ENCODE data around the gene ZNF524. TPM values are rescaled to one million over a fixed set of nuclear protein-coding genes. Genes with fewer than 3 reads are reported as not detected.
A peak's percentile ranks its signal among the peaks of the same experiment; 100 is the strongest.

The ZNF524 gene
- total and polyA plus RNA-seq, 9 of the 15 experiments (the other 6 are each of a cell fraction or from before 2014, with no cell fraction given) = 0.08 to 15.6 (median 2.9) TPM

DNA sequence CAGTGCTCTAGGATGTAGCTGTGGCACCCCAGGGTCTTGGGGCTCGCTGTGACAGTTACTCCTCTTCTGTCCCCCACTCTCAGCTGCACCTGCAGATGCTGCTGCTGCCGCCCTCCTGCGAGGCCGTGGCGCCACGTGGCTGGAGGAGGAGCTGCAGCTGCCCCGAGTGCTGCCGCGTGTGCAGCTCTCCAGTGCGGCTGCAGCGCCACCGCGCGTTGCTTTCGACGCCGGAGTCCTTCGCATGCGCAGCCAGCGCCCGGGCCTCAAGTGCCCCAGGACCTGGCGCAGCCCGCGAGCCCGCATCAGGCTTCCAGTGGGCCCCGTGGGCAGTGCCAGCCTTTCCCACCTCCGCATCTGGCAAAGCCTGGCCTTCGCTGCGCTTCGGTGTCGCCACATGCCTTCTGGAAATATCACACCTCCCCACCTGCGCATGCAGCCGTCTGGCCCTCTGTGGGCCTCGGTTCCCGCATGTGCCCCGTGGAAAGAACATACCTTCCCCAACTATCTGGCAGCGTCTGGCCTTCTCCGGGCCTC lies 40.0 kb downstream of the ZNF524 start (continued):
- TF ChIP-seq, protein P1, sequence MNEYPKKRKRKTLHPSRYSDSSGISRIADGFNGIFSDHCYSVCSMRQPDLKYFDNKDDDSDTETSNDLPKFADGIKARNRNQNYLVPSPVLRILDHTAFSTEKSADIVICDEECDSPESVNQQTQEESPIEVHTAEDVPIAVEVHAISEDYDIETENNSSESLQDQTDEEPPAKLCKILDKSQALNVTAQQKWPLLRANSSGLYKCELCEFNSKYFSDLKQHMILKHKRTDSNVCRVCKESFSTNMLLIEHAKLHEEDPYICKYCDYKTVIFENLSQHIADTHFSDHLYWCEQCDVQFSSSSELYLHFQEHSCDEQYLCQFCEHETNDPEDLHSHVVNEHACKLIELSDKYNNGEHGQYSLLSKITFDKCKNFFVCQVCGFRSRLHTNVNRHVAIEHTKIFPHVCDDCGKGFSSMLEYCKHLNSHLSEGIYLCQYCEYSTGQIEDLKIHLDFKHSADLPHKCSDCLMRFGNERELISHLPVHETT (CRISPR knock-in tag; conservative IDR thresholded peaks at IDR 0.05 in 1 of 2, IDR thresholded peaks at IDR 0.05 in 1 of 2) = no peak
- TF ChIP-seq SMAD4 (CRISPR knock-in tag; conservative IDR thresholded peaks at IDR 0.05) (peak; percentile 61), GTF2F1 (IDR thresholded peaks at IDR 0.05; ENCODE audit: low read depth, low read length) (no peak; the same call in 1 of the 2 replicates), KLF1 (tag; IDR thresholded peaks at IDR 0.05) (0 out of 2 replicates have a peak, but pooled peaks have one; percentile 22), MEIS2 (IDR thresholded peaks at IDR 0.05; ENCODE audit: partially characterized antibody) (no peak), SMARCB1 (IDR thresholded peaks at IDR 0.05; ENCODE audit: insufficient read length, low read depth) (no peak), ZFPM2 (CRISPR knock-in tag; IDR thresholded peaks at IDR 0.05) (no peak), ILF3 (IDR thresholded peaks at IDR 0.05; ENCODE audit: borderline replicate concordance) (no peak; the same call in 1 of the 2 replicates), KAT2B (IDR thresholded peaks at IDR 0.05; ENCODE audit: low read depth, low read length) (no peak), ZNF324 (CRISPR knock-in tag; IDR thresholded peaks at IDR 0.05) (no peak), CXXC5 (CRISPR knock-in tag; IDR thresholded peaks at IDR 0.05) (peak; percentile 88), ZNF239 (CRISPR knock-in tag; IDR thresholded peaks at IDR 0.05) (no peak), TCF3 (CRISPR knock-in tag; IDR thresholded peaks at IDR 0.05) (peak; percentile 42; the same call in 1 of the 2 replicates), ZNF3 (CRISPR knock-in tag; IDR thresholded peaks at IDR 0.05) (no peak), STAT5B (CRISPR knock-in tag; IDR thresholded peaks at IDR 0.05) (no peak), HSF4 (CRISPR knock-in tag; IDR thresholded peaks at IDR 0.05; ENCODE audit: borderline replicate concordance) (no peak; the same call in 1 of the 2 replicates), PHB2 (IDR thresholded peaks at IDR 0.05; ENCODE audit: low read depth) (no peak), SMARCE1 (IDR thresholded peaks at IDR 0.05) (no peak)
- TF ChIP-seq, protein P2, sequence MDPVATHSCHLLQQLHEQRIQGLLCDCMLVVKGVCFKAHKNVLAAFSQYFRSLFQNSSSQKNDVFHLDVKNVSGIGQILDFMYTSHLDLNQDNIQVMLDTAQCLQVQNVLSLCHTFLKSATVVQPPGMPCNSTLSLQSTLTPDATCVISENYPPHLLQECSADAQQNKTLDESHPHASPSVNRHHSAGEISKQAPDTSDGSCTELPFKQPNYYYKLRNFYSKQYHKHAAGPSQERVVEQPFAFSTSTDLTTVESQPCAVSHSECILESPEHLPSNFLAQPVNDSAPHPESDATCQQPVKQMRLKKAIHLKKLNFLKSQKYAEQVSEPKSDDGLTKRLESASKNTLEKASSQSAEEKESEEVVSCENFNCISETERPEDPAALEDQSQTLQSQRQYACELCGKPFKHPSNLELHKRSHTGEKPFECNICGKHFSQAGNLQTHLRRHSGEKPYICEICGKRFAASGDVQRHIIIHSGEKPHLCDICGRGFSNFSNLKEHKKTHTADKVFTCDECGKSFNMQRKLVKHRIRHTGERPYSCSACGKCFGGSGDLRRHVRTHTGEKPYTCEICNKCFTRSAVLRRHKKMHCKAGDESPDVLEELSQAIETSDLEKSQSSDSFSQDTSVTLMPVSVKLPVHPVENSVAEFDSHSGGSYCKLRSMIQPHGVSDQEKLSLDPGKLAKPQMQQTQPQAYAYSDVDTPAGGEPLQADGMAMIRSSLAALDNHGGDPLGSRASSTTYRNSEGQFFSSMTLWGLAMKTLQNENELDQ (CRISPR knock-in tag; IDR thresholded peaks at IDR 0.05; ENCODE audit: borderline replicate concordance) = peak; percentile 98
- TF ChIP-seq, protein P3, sequence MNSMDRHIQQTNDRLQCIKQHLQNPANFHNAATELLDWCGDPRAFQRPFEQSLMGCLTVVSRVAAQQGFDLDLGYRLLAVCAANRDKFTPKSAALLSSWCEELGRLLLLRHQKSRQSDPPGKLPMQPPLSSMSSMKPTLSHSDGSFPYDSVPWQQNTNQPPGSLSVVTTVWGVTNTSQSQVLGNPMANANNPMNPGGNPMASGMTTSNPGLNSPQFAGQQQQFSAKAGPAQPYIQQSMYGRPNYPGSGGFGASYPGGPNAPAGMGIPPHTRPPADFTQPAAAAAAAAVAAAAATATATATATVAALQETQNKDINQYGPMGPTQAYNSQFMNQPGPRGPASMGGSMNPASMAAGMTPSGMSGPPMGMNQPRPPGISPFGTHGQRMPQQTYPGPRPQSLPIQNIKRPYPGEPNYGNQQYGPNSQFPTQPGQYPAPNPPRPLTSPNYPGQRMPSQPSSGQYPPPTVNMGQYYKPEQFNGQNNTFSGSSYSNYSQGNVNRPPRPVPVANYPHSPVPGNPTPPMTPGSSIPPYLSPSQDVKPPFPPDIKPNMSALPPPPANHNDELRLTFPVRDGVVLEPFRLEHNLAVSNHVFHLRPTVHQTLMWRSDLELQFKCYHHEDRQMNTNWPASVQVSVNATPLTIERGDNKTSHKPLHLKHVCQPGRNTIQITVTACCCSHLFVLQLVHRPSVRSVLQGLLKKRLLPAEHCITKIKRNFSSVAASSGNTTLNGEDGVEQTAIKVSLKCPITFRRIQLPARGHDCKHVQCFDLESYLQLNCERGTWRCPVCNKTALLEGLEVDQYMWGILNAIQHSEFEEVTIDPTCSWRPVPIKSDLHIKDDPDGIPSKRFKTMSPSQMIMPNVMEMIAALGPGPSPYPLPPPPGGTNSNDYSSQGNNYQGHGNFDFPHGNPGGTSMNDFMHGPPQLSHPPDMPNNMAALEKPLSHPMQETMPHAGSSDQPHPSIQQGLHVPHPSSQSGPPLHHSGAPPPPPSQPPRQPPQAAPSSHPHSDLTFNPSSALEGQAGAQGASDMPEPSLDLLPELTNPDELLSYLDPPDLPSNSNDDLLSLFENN (IDR thresholded peaks at IDR 0.05; ENCODE audit: low read depth in 2 of 2, low read length in 2 of 2) = no peak
- TF ChIP-seq, protein P4, sequence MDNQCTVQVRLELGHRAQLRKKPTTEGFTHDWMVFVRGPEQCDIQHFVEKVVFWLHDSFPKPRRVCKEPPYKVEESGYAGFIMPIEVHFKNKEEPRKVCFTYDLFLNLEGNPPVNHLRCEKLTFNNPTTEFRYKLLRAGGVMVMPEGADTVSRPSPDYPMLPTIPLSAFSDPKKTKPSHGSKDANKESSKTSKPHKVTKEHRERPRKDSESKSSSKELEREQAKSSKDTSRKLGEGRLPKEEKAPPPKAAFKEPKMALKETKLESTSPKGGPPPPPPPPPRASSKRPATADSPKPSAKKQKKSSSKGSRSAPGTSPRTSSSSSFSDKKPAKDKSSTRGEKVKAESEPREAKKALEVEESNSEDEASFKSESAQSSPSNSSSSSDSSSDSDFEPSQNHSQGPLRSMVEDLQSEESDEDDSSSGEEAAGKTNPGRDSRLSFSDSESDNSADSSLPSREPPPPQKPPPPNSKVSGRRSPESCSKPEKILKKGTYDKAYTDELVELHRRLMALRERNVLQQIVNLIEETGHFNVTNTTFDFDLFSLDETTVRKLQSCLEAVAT (IDR thresholded peaks at IDR 0.05) = no peak
